SJSA1 (cell line): ENCODE data around the gene DNAAF3. TPM values are rescaled to one million over a fixed set of nuclear protein-coding genes. Genes with fewer than 3 reads are reported as not detected.

Experiments
- DNase-seq, 2 experiments: peaks; one replicate each; pipeline ENCODE4 v3.0.0-alpha.2; 2015 to 2020; ENCODE audit warnings: low spot score in 2 of 2, low read depth in 1 of 2
- H3K27ac ChIP-seq: fragments of 250-450 bp; sonication (Bioruptor Pico); 2 replicates; pipeline ENCODE4 v1.5.1; 2020; ENCODE audit warnings: mild to moderate bottlenecking, moderate library complexity
- H3K27me3 ChIP-seq: fragments of 250-450 bp; sonication (Bioruptor Pico); replicated peaks from 2 replicates; pipeline ENCODE4 v1.5.1; 2020; ENCODE audit warnings: mild to moderate bottlenecking, moderate library complexity
- H3K36me3 ChIP-seq: fragments of 250-450 bp; sonication (Bioruptor Pico); 2 replicates; pipeline ENCODE4 v1.5.1; 2020; ENCODE audit warnings: mild to moderate bottlenecking
- H3K4me1 ChIP-seq: fragments of 250-450 bp; sonication (Bioruptor Pico); replicated peaks from 2 replicates; pipeline ENCODE4 v1.6.1; 2021; ENCODE audit warnings: mild to moderate bottlenecking
- H3K4me3 ChIP-seq: fragments of 250-450 bp; sonication (Bioruptor Pico); 2 replicates; pipeline ENCODE4 v1.5.1; 2020; ENCODE audit warnings: mild to moderate bottlenecking
- H3K9me3 ChIP-seq: fragments of 250-450 bp; sonication (Bioruptor Pico); replicated peaks from 2 replicates; pipeline ENCODE4 v1.5.1; 2020; ENCODE audit warnings: mild to moderate bottlenecking
- total RNA-seq: library from RNA; depleted of rRNA; stranded (reverse); fragments of >200 nt; shearing (Covaris generic); gene quantifications from 2 replicates; pipeline ENCODE4 v1.2.3, GENCODE V29; 2014

DNAAF3 gene
- total RNA-seq, 1 experiment from 2014 or later: 0.18 TPM

DNA sequence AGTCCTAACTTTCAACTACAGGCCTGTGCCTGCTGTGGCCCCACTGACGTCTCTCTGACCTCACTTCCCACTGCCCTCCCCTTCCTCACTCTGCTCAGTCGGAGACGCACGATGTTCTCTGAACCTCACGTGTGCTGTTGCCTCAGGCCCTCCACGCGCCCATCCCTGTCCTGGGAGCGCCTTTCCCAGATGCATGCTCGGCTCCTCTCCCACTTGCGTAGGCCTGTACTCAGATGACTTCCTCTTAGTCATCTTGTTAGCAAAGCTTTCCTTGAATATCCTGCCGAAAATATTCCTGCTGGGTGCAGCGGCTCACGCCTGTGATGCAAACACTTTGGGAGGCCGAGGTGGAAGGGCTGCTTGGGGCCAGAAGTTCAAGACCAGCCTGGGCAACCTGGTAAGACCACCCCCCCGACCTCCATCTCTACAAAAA, 23.0 kb upstream of the DNAAF3 start:
- Histone ChIP-seq H3K27ac (0 out of 2 replicates have a peak overlapping the region, but pooled peaks have one; percentile 9), H3K4me1 (peaks cover 10% of the 10 kb centered on the region), H3K9me3 (no peaks in the 10 kb centered on the region), H3K27me3 (no peaks in the 10 kb centered on the region), H3K36me3 (no peaks in the 10 kb centered on the region), H3K4me3 (no peak overlapping the region)
- peak; percentile 49 to 74 for DNase-seq

DNA sequence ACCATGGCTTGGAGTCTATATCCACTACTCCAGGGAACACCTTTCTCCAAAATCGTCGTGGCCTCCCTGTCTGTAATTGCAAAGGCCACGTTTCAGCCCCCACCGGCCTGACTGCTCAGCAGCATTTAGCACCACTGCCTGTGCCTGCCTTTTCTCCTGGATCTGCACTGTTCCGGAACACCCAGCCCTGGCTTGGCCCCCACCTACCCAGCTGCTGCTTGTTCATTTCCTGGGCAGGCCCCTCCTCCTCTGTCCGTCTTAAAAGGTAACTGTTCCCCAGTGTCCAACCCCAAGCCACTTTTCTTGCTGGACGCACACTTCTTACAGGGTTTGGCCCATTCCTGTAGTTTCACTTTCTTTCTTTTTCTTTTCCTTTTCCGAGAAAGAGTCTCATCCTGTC, 22.2 kb upstream of the DNAAF3 start:
- H3K27me3 ChIP-seq: peaks cover 4% of the 10 kb centered on the region; the same call in 1 of the 2 replicates
- no peak overlapping the region for H3K4me3 ChIP-seq
- no peaks in the 10 kb centered on the region for H3K36me3 ChIP-seq
- peaks cover 10% of the 10 kb centered on the region for H3K4me1 ChIP-seq
- DNase-seq: no peak
- H3K27ac ChIP-seq: no peak overlapping the region
- H3K9me3 ChIP-seq: no peaks in the 10 kb centered on the region

- Histone ChIP-seq H3K36me3 (no peaks in the 10 kb centered on the region), H3K9me3 (no peaks in the 10 kb centered on the region), H3K27ac (no peak overlapping the region), H3K4me1 (peaks cover 10% of the 10 kb centered on the region), H3K27me3 (peaks cover 9% of the 10 kb centered on the region), H3K4me3 (no peak overlapping the region)
- DNase-seq: no peak
These were observed 19.7 kb upstream of the DNAAF3 start for GRCh38 chr19:55186080-55186479.

- Histone ChIP-seq H3K27me3 (peaks cover 29% of the 10 kb centered on the region), H3K27ac (no peak overlapping the region), H3K4me1 (peaks cover 14% of the 10 kb centered on the region), H3K9me3 (peaks cover 2% of the 10 kb centered on the region; the same call in 1 of the 2 replicates), H3K36me3 (no peaks in the 10 kb centered on the region), H3K4me3 (no peak overlapping the region)
- DNase-seq: no peak
These were observed 15.3 kb upstream of the DNAAF3 start for GRCh38 chr19:55181740-55182139.

DNA sequence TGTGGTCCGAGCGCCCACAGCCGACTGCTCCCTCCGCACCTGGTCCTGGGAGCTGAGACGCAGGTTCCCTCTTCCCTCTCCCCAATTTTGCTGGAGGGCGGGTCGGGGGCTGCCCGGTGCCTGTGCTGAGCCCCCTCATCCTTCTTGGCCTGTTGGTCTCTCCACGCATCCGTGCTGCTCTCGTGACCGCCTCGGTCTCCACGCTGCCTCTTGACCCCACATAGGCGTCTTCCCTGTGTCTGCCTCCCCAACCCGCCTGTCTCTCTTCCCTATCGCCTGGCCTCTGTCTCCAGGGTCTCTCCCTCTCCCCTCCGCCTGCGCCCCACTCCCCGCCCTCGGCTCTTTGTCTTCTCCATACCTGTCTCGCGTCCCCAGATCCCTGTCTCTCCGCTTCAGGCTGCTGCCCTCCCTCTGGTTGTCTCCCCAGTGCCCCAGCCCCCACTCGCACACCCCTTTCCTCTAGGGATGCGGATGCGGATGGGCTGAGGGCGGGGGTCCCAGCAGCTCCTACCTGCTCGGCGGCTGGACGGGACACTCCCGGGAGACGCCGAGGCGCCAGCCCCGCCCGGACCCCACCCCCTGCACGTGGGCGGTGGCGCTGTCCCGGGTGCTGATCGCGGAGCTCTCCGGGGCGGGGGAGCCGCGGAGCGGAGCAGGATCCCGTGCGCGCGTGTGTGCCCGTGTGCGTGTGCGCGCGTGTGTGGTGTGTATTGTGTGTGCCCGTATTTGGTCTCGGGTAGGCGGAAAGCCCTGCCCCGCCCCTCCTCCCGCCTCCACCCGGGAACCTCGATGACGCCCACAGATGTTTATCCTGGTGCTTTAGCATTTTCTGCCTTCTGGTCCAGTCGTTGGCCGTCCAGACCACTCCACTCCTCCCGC, 13.4 kb upstream of the DNAAF3 start, which contains the start of gene SYT5:
Gene SYT5 (minus strand): TSS at position 684 of the 879 bp plus-strand sequence. CDS start 1,248 bp downstream, outside the sequence.
- peaks cover 2% of the 10 kb centered on the region; the same call in 1 of the 2 replicates for H3K9me3 ChIP-seq
- no peak within 1 kb of the TSS for H3K4me3 ChIP-seq
- peaks cover 14% of the 10 kb centered on the region for H3K4me1 ChIP-seq
- no peak within 1 kb of the TSS for H3K27ac ChIP-seq
- no peaks in the 10 kb centered on the region for H3K36me3 ChIP-seq
- DNase-seq: no peak
- peaks cover 29% of the 10 kb centered on the region for H3K27me3 ChIP-seq

- Histone ChIP-seq H3K27ac (no peak overlapping the region), H3K27me3 (peaks cover 29% of the 10 kb centered on the region), H3K4me1 (peaks cover 14% of the 10 kb centered on the region), H3K4me3 (no peak overlapping the region), H3K36me3 (no peaks in the 10 kb centered on the region), H3K9me3 (peaks cover 2% of the 10 kb centered on the region; the same call in 1 of the 2 replicates)
- DNase-seq: peak; percentile 71 to 84
These were observed 12.6 kb upstream of the DNAAF3 start for GRCh38 chr19:55178781-55179599.

DNA sequence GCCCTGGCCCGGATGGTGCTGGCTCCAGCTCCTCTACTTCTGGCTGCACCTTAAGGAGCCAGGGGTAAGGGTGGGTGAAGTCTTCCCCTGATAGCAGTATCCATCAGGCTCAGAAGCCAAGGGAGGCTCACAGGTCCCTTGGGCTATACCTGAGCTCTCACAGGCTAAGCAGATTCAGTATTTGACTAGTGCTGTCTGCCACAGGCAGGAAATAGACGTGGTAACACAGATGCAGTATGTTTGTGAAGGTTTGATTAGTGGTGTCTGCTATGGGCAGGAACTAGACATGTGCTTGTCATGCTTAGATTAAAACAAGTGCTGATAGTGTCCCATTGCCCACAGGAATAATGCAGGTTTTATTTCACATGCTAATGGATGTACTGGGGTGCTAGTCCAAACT, 9.7 kb upstream of the DNAAF3 start:
- no peak overlapping the region for H3K27ac ChIP-seq
- H3K4me3 ChIP-seq: no peak overlapping the region
- H3K36me3 ChIP-seq: no peaks in the 10 kb centered on the region
- H3K27me3 ChIP-seq: peaks cover 31% of the 10 kb centered on the region
- peaks cover 29% of the 10 kb centered on the region for H3K4me1 ChIP-seq
- H3K9me3 ChIP-seq: peaks cover 2% of the 10 kb centered on the region; the same call in 1 of the 2 replicates
- DNase-seq: no peak

GRCh38 chr19:55175117-55175867, 8.9 kb upstream of the DNAAF3 start:
- Histone ChIP-seq H3K27ac (no peak overlapping the region), H3K4me3 (no peak overlapping the region), H3K4me1 (peaks cover 29% of the 10 kb centered on the region), H3K27me3 (peaks cover 26% of the 10 kb centered on the region), H3K9me3 (peaks cover 2% of the 10 kb centered on the region; the same call in 1 of the 2 replicates), H3K36me3 (no peaks in the 10 kb centered on the region)
- DNase-seq: no peak

DNA sequence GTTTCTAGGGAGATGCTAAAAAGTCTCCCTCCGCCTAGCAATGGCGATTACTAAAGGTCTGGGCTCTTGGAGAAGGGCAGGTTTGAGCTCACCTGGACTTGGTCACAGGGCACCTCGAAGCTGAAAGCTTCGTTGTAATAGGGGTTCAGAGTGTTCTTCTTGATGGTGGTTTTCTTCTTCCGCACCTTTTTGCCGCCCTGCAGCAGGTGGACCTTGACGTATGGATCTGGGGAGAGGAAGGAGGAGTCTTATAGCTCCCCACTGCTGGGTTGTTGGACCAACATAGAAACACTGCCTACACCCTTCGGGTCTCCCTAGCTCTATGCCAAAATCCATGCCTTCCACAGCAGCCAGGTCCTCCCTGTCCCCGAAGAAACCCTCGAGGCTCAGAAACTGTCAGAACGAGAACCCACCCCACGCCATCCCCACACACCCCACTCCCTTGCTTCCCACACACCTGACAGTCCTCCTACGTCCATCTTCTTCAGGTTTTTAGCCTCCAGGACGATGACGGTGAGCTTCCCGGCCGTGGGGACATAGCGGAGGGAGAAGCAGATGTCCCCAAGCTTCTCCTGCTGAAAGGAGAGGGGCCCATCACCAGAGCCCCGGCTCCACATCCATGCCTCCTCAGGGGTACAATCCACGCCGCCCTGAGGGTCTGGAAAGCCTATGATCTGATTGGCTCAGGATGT, 8.2 kb upstream of the DNAAF3 start:
- Histone ChIP-seq H3K27me3 (peaks cover 19% of the 10 kb centered on the region), H3K9me3 (no peaks in the 10 kb centered on the region; the same call in 1 of the 2 replicates), H3K27ac (no peak overlapping the region), H3K4me3 (no peak overlapping the region), H3K36me3 (no peaks in the 10 kb centered on the region), H3K4me1 (peaks cover 22% of the 10 kb centered on the region)
- DNase-seq: no peak

- H3K36me3 ChIP-seq: no peaks in the 10 kb centered on the region
- peaks cover 16% of the 10 kb centered on the region for H3K4me1 ChIP-seq
- H3K4me3 ChIP-seq: peak overlapping the region; percentile 35
- H3K9me3 ChIP-seq: no peaks in the 10 kb centered on the region
- no peak overlapping the region for H3K27ac ChIP-seq
- peaks cover 14% of the 10 kb centered on the region for H3K27me3 ChIP-seq
- peak; percentile 47 to 86 for DNase-seq
These were observed 7.4 kb upstream of the DNAAF3 start for GRCh38 chr19:55173714-55174409.

DNA sequence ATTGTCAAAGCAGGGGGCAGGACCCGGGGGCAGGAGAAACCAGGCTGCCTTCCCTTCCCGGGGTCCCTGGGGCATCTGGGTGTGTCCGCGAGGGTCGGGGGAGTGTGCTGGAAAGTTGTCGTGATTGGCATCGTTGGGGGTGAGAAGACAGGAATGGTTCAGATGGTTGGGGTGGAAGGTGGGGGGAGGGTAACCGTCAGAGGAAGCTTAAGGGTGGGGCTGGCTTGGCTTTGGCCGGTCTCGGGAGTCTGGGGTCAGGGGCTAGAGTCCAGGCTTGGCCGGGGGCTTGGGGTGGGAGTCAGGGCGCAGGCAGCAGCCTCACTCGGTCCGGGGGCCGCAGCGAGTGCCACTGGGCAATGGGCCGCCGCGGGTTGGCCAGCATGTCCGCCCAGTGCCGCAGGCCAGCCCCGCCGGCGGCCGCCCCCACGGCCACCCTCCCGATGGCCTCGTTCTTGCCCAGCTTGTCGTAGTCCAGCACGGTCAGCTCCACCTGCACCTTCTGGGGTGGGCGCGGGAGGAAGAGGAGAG, 6.8 kb upstream of the DNAAF3 start:
- Histone ChIP-seq H3K27ac (no peak overlapping the region), H3K36me3 (no peaks in the 10 kb centered on the region), H3K9me3 (no peaks in the 10 kb centered on the region), H3K4me3 (peak overlapping the region; percentile 35), H3K4me1 (peaks cover 16% of the 10 kb centered on the region), H3K27me3 (peaks cover 17% of the 10 kb centered on the region)
- DNase-seq: no peak

- no peaks in the 10 kb centered on the region for H3K9me3 ChIP-seq
- no peak overlapping the region for H3K27ac ChIP-seq
- H3K4me3 ChIP-seq: no peak overlapping the region
These were observed 6.3 kb upstream of the DNAAF3 start for GRCh38 chr19:55172741-55173140.

More at GRCh38 chr19:55172741-55173140, 6.3 kb upstream of the DNAAF3 start:
- peaks cover 16% of the 10 kb centered on the region for H3K4me1 ChIP-seq
- no peaks in the 10 kb centered on the region for H3K36me3 ChIP-seq
- DNase-seq: peak in 1 of 2 experiments; percentile 32
- H3K27me3 ChIP-seq: peaks cover 17% of the 10 kb centered on the region
